C4-2B (cell line): ENCODE results near the gene PGGHG.

ENCODE experiments used
- ZFX ChIP-seq: fragments of 450-650 bp; IDR thresholded peaks from 2 replicates; pipeline ENCODE4 v1.6.1; 2017
- TF ChIP-seq, protein P1 (sequence below): fragments of 450-650 bp; conservative IDR thresholded peaks from 2 replicates; pipeline ENCODE4 v1.5.1; 2017; ENCODE audit warnings: mild to moderate bottlenecking

GRCh38 chr11:289712-290620, 1.0 kb downstream of the PGGHG start:
- TF ChIP-seq, protein P1, sequence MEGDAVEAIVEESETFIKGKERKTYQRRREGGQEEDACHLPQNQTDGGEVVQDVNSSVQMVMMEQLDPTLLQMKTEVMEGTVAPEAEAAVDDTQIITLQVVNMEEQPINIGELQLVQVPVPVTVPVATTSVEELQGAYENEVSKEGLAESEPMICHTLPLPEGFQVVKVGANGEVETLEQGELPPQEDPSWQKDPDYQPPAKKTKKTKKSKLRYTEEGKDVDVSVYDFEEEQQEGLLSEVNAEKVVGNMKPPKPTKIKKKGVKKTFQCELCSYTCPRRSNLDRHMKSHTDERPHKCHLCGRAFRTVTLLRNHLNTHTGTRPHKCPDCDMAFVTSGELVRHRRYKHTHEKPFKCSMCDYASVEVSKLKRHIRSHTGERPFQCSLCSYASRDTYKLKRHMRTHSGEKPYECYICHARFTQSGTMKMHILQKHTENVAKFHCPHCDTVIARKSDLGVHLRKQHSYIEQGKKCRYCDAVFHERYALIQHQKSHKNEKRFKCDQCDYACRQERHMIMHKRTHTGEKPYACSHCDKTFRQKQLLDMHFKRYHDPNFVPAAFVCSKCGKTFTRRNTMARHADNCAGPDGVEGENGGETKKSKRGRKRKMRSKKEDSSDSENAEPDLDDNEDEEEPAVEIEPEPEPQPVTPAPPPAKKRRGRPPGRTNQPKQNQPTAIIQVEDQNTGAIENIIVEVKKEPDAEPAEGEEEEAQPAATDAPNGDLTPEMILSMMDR, result no peak
- no peak for TF ChIP-seq ZFX
